Measurements from ENCODE around the gene SLC25A4.

GRCh38 chr4:185171373-185172071, 28.5 kb downstream of the SLC25A4 start:
- TF ChIP-seq POLR2A (IDR thresholded peaks at IDR 0.05; ENCODE audit: low read depth, low read length) (no peak), POLR2AphosphoS5 (IDR thresholded peaks at IDR 0.05; ENCODE audit: low read depth, low read length) (no peak), TAF1 (IDR thresholded peaks at IDR 0.05; ENCODE audit: low read depth, low read length) (no peak)

All from GM12891 (cell line).